Measurements from ENCODE around the gene ADAM17.
A peak's percentile ranks its signal among the peaks of the same experiment; 100 is the strongest.
"Not testable (repeated sequence)": the region's sequence is repeated elsewhere in the genome, so short reads cannot be mapped to it uniquely, and the experiment has no call there.

The ADAM17 gene

GRCh38 chr2:9558948-9559381 lies 3.3 kb upstream of the ADAM17 start:
- Histone ChIP-seq H3K4me1 (ENCODE audit: control insufficient read depth in 1 of 2, insufficient read depth in 1 of 2, low read depth in 1 of 2, low read length in 1 of 2) (peaks cover 20 to 22% of the 10 kb centered on the region in 2 experiments), H3K4me3 (ENCODE audit: low read depth in 1 of 2, low read length in 1 of 2) (no peak overlapping the region), H3K27me3 (no peaks in the 10 kb centered on the region), H3K9me3 (no peaks in the 10 kb centered on the region), H3K27ac (no peak overlapping the region), H3K36me3 (no peaks in the 10 kb centered on the region)
- no peak for TF ChIP-seq CTCF (IDR thresholded peaks at IDR 0.05)

DNA sequence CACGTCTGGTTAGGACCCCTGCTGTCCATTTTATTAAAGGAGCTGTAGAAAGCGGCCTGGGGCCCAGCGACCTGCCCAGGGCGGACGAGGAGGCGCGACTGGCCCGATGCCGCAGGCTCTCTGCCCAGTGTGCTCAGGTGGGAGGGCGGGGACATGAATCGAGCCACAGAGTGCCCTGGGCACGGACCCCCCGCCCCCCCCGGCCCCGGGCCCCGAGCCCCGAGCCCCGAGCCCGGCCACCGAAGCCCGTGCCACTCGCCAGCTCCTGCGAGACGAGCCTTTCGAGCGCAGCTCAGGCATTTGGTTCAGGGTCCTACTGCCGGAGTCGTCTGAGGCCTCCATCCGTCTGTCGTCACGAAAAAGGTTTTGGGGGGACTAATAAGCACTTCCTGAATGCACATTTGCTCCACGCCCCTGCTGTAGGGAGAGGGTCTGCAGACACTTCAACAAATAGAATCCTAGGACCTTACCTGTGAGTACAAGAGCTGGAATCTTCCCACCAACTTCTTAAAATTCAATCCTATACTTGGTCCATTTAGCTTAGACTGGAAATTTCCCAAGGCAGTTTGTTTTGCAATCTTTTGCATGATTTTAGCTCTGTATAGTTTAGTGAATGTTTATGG lies 602 bp upstream of the ADAM17 start:
- Histone ChIP-seq H3K9me3 (no peaks in the 10 kb centered on the region), H3K36me3 (no peaks in the 10 kb centered on the region), H3K4me1 (ENCODE audit: control insufficient read depth in 1 of 2, insufficient read depth in 1 of 2, low read depth in 1 of 2, low read length in 1 of 2) (peaks cover 46 to 47% of the 10 kb centered on the region in 2 experiments), H3K27ac (peak overlapping the region; percentile 96), H3K27me3 (no peaks in the 10 kb centered on the region), H3K4me3 (ENCODE audit: low read depth in 1 of 2, low read length in 1 of 2) (peak overlapping the region; percentile 92 to 94)
- TF ChIP-seq CTCF (IDR thresholded peaks at IDR 0.05), result no peak

- H3K27ac ChIP-seq, result peak overlapping the region; percentile 96
- no peaks in the 10 kb centered on the region for H3K27me3 ChIP-seq
- TF ChIP-seq CTCF (IDR thresholded peaks at IDR 0.05), result no peak
- peak overlapping the region; percentile 92 to 94 for H3K4me3 ChIP-seq (ENCODE audit: low read depth in 1 of 2, low read length in 1 of 2)
- H3K36me3 ChIP-seq, result no peaks in the 10 kb centered on the region
- peaks cover 56 to 61% of the 10 kb centered on the region in 2 experiments for H3K4me1 ChIP-seq (ENCODE audit: control insufficient read depth in 1 of 2, insufficient read depth in 1 of 2, low read depth in 1 of 2, low read length in 1 of 2)
- H3K9me3 ChIP-seq, result no peaks in the 10 kb centered on the region
These were observed 721 bp downstream of the ADAM17 start for GRCh38 chr2:9554921-9555296.

- no peak for TF ChIP-seq CTCF (IDR thresholded peaks at IDR 0.05)
- Histone ChIP-seq H3K27ac (peak overlapping the region; percentile 81), H3K36me3 (no peaks in the 10 kb centered on the region), H3K27me3 (no peaks in the 10 kb centered on the region), H3K9me3 (no peaks in the 10 kb centered on the region), H3K4me1 (ENCODE audit: control insufficient read depth in 1 of 2, insufficient read depth in 1 of 2, low read depth in 1 of 2, low read length in 1 of 2) (peaks cover 75 to 85% of the 10 kb centered on the region in 2 experiments), H3K4me3 (ENCODE audit: low read depth in 1 of 2, low read length in 1 of 2) (peak overlapping the region; percentile 4 to 27)
These were observed 3.1 kb downstream of the ADAM17 start for GRCh38 chr2:9552219-9553178.

DNA sequence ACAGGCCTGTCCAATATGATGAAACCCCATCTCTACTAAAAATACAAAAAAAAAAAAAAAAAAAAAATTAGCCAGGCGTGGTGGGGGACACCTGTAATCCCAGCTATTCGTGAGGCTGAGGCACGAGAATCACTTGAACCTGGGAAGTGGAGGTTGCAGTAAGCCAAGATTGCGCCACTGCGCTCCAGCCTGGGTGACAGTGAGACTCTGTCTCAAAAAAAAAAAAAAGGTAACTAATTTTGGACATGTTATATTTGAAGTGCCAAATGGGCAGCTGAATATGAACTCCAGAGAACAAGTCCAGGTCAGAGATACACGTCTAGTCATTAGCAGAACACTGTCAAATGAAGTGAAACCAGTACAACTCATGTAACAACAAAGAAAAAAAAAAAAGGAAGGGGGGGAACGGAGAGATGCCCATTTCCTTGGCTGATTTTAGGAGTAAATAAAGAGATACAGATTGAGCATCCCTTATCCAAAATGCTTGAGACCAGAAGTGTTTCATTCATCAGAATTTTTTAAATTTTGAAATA lies 4.7 kb downstream of the ADAM17 start:
- H3K4me3 ChIP-seq (ENCODE audit: low read depth in 1 of 2, low read length in 1 of 2); H3K27me3 ChIP-seq; H3K36me3 ChIP-seq; H3K9me3 ChIP-seq: not testable (repeated sequence)
- peaks cover 64 to 80% of the 10 kb centered on the region in 2 experiments for H3K4me1 ChIP-seq (ENCODE audit: control insufficient read depth in 1 of 2, insufficient read depth in 1 of 2, low read depth in 1 of 2, low read length in 1 of 2)
- H3K27ac ChIP-seq, result peak overlapping the region; percentile 81
